ENCODE data around the gene NPAS3.

NPAS3 gene

GRCh38 chr14:33449268-33449667 is 510.6 kb downstream of the NPAS3 start:
- ATAC-seq (ENCODE audit: low read depth), result no peak
- Histone ChIP-seq H3K4me1 (ENCODE audit: insufficient read depth, poor library complexity, severe bottlenecking) (no peaks in the 10 kb centered on the region), H3K36me3 (ENCODE audit: low read depth) (no peaks in the 10 kb centered on the region), H3K4me3 (ENCODE audit: severe bottlenecking) (no peak overlapping the region), H3K27ac (ENCODE audit: poor library complexity, severe bottlenecking) (no peak overlapping the region), H3K27me3 (ENCODE audit: insufficient read depth, poor library complexity, severe bottlenecking) (no peaks in the 10 kb centered on the region), H3K9me3 (ENCODE audit: severe bottlenecking) (no peaks in the 10 kb centered on the region)
- no peak for TF ChIP-seq CTCF (IDR thresholded peaks at IDR 0.05; ENCODE audit: poor library complexity, severe bottlenecking)
- DNase-seq (ENCODE audit: low spot score), result no peak

- Histone ChIP-seq H3K27me3 (ENCODE audit: insufficient read depth, poor library complexity, severe bottlenecking) (no peaks in the 10 kb centered on the region), H3K9me3 (ENCODE audit: severe bottlenecking) (no peaks in the 10 kb centered on the region), H3K4me1 (ENCODE audit: insufficient read depth, poor library complexity, severe bottlenecking) (no peaks in the 10 kb centered on the region), H3K36me3 (ENCODE audit: low read depth) (no peaks in the 10 kb centered on the region), H3K4me3 (ENCODE audit: severe bottlenecking) (no peak overlapping the region), H3K27ac (ENCODE audit: poor library complexity, severe bottlenecking) (no peak overlapping the region)
- TF ChIP-seq CTCF (IDR thresholded peaks at IDR 0.05; ENCODE audit: poor library complexity, severe bottlenecking), result no peak
- ATAC-seq (ENCODE audit: low read depth), result no peak
- no peak for DNase-seq (ENCODE audit: low spot score)
Measured at GRCh38 chr14:33449703-33450395, 511.2 kb downstream of the NPAS3 start.

GRCh38 chr14:33450416-33450815 is 511.7 kb downstream of the NPAS3 start:
- TF ChIP-seq CTCF (IDR thresholded peaks at IDR 0.05; ENCODE audit: poor library complexity, severe bottlenecking), result no peak
- ATAC-seq (ENCODE audit: low read depth) (no peak), DNase-seq (ENCODE audit: low spot score) (no peak)
- Histone ChIP-seq H3K36me3 (ENCODE audit: low read depth) (no peaks in the 10 kb centered on the region), H3K27ac (ENCODE audit: poor library complexity, severe bottlenecking) (no peak overlapping the region), H3K4me3 (ENCODE audit: severe bottlenecking) (no peak overlapping the region), H3K9me3 (ENCODE audit: severe bottlenecking) (no peaks in the 10 kb centered on the region), H3K4me1 (ENCODE audit: insufficient read depth, poor library complexity, severe bottlenecking) (no peaks in the 10 kb centered on the region), H3K27me3 (ENCODE audit: insufficient read depth, poor library complexity, severe bottlenecking) (no peaks in the 10 kb centered on the region)

GRCh38 chr14:33451211-33451610 is 512.5 kb downstream of the NPAS3 start:
- Histone ChIP-seq H3K9me3 (ENCODE audit: severe bottlenecking) (no peaks in the 10 kb centered on the region), H3K27ac (ENCODE audit: poor library complexity, severe bottlenecking) (no peak overlapping the region), H3K4me3 (ENCODE audit: severe bottlenecking) (no peak overlapping the region), H3K36me3 (ENCODE audit: low read depth) (no peaks in the 10 kb centered on the region), H3K4me1 (ENCODE audit: insufficient read depth, poor library complexity, severe bottlenecking) (no peaks in the 10 kb centered on the region), H3K27me3 (ENCODE audit: insufficient read depth, poor library complexity, severe bottlenecking) (no peaks in the 10 kb centered on the region)
- ATAC-seq (ENCODE audit: low read depth), result no peak
- no peak for DNase-seq (ENCODE audit: low spot score)
- no peak for TF ChIP-seq CTCF (IDR thresholded peaks at IDR 0.05; ENCODE audit: poor library complexity, severe bottlenecking)

GRCh38 chr14:33452995-33453394 is 514.3 kb downstream of the NPAS3 start:
- no peaks in the 10 kb centered on the region for H3K27me3 ChIP-seq (ENCODE audit: insufficient read depth, poor library complexity, severe bottlenecking)
- no peak overlapping the region for H3K4me3 ChIP-seq (ENCODE audit: severe bottlenecking)
- ATAC-seq (ENCODE audit: low read depth) (no peak), DNase-seq (ENCODE audit: low spot score) (no peak)
- no peaks in the 10 kb centered on the region for H3K36me3 ChIP-seq (ENCODE audit: low read depth)
- no peak overlapping the region for H3K27ac ChIP-seq (ENCODE audit: poor library complexity, severe bottlenecking)
- H3K9me3 ChIP-seq (ENCODE audit: severe bottlenecking), result no peaks in the 10 kb centered on the region
- peaks cover 15% of the 10 kb centered on the region for H3K4me1 ChIP-seq (ENCODE audit: insufficient read depth, poor library complexity, severe bottlenecking)
- TF ChIP-seq CTCF (IDR thresholded peaks at IDR 0.05; ENCODE audit: poor library complexity, severe bottlenecking), result no peak
